HepG2 (cell line): Measurements from ENCODE around the gene DDRGK1. TPM values are rescaled to one million over a fixed set of nuclear protein-coding genes. Genes with fewer than 3 reads are reported as not detected.

ENCODE experiments used
- AGO1 ChIP-seq: fragments of 200-400 bp; formaldehyde crosslinking; IDR thresholded peaks from 2 replicates; pipeline ENCODE4 v1.6.1; 2017; ENCODE audit warnings: mild to moderate bottlenecking, low read depth, low read length, moderate library complexity; ENCODE audit not compliant: poor library complexity, severe bottlenecking
- BCLAF1 ChIP-seq: fragments of 450-650 bp; IDR thresholded peaks from 2 replicates; pipeline ENCODE4 v1.6.1; 2017; ENCODE audit warnings: mild to moderate bottlenecking
- CBFB ChIP-seq: sonication (generic); formaldehyde crosslinking; IDR thresholded peaks from 2 replicates; pipeline ENCODE4 v1.4.0; 2020; ENCODE audit warnings: missing genetic modification reagents
- CCAR2 ChIP-seq: fragments of 200-400 bp; formaldehyde crosslinking; optimal IDR thresholded peaks from 2 replicates; pipeline ENCODE3; 2018; ENCODE audit warnings: low read depth, mild to moderate bottlenecking, low read length, moderate library complexity
- GLI4 ChIP-seq: sonication (generic); formaldehyde crosslinking; IDR thresholded peaks from 2 replicates; pipeline ENCODE4 v1.5.1; 2020; ENCODE audit warnings: missing genetic modification reagents, mild to moderate bottlenecking, moderate library complexity, borderline replicate concordance
- KAT8 ChIP-seq: IDR thresholded peaks from 2 replicates; pipeline ENCODE4 v1.6.1; 2016; ENCODE audit warnings: missing genetic modification reagents, missing compliant biosample characterization
- KMT2A ChIP-seq: sonication (generic); formaldehyde crosslinking; IDR thresholded peaks from 2 replicates; pipeline ENCODE4 v1.4.0; 2020; ENCODE audit warnings: missing genetic modification reagents
- MTA1 ChIP-seq: sonication (generic); formaldehyde crosslinking; IDR thresholded peaks from 2 replicates; pipeline ENCODE4 v1.4.0; 2020; ENCODE audit warnings: missing genetic modification reagents, mild to moderate bottlenecking, borderline replicate concordance
- MTF1 ChIP-seq: sonication (generic); formaldehyde crosslinking; IDR thresholded peaks from 2 replicates; pipeline ENCODE4 v1.5.0; 2020; ENCODE audit warnings: missing genetic modification reagents
- NCOA1 ChIP-seq: sonication (generic); formaldehyde crosslinking; IDR thresholded peaks from 2 replicates; pipeline ENCODE4 v1.9.0; 2021; ENCODE audit warnings: missing genetic modification reagents
- NR2F6 ChIP-seq, 2 experiments: IDR thresholded peaks; 2 replicates each; pipeline ENCODE4 v1.6.1; 2016; ENCODE audit warnings: antibody characterized with exemption in 1 of 2, mild to moderate bottlenecking in 1 of 2
- PITX1 ChIP-seq: sonication (generic); formaldehyde crosslinking; IDR thresholded peaks from 2 replicates; pipeline ENCODE4 v1.5.1; 2020; ENCODE audit warnings: mild to moderate bottlenecking, missing genetic modification reagents
- RBFOX2 ChIP-seq: fragments of 200-400 bp; formaldehyde crosslinking; IDR thresholded peaks from 2 replicates; pipeline ENCODE4 v1.6.1; 2017; ENCODE audit warnings: low read depth, mild to moderate bottlenecking, low read length
- RBM22 ChIP-seq: fragments of 200-400 bp; formaldehyde crosslinking; optimal IDR thresholded peaks from 2 replicates; pipeline ENCODE3; 2017; ENCODE audit warnings: mild to moderate bottlenecking, low read length, moderate library complexity
- SP4 ChIP-seq: sonication (generic); formaldehyde crosslinking; IDR thresholded peaks from 2 replicates; pipeline ENCODE4 v1.8.1; 2023; ENCODE audit warnings: mild to moderate bottlenecking, missing genetic modification reagents
- TARDBP ChIP-seq: sonication (generic); formaldehyde crosslinking; IDR thresholded peaks from 2 replicates; pipeline ENCODE4 v1.8.0; 2022; ENCODE audit warnings: mild to moderate bottlenecking, missing genetic modification reagents
- TCF12 ChIP-seq, 2 experiments: fragments of 450-650 bp in 1 of 2; sonication (generic) in 1 of 2; formaldehyde crosslinking in 1 of 2; IDR thresholded peaks; 2 replicates each; pipeline versions ENCODE4 v1.6.1 to v1.8.0; 2017 to 2022; ENCODE audit warnings: antibody characterized with exemption in 1 of 2, mild to moderate bottlenecking in 1 of 2, missing genetic modification reagents in 1 of 2, moderate library complexity in 1 of 2
- WIZ ChIP-seq: sonication (generic); formaldehyde crosslinking; IDR thresholded peaks from 2 replicates; pipeline ENCODE4 v1.5.1; 2020; ENCODE audit warnings: mild to moderate bottlenecking, missing genetic modification reagents
- ZNF160 ChIP-seq: sonication (generic); formaldehyde crosslinking; IDR thresholded peaks from 2 replicates; pipeline ENCODE4 v1.8.0; 2022; ENCODE audit warnings: mild to moderate bottlenecking, inconsistent platforms, missing genetic modification reagents
- ZNF333 ChIP-seq: sonication (generic); formaldehyde crosslinking; IDR thresholded peaks from 2 replicates; pipeline ENCODE4 v1.4.0; 2020; ENCODE audit warnings: mild to moderate bottlenecking, missing genetic modification reagents, borderline replicate concordance
- ZNF430 ChIP-seq: sonication (generic); formaldehyde crosslinking; IDR thresholded peaks from 2 replicates; pipeline ENCODE4 v1.9.0; 2021; ENCODE audit warnings: mild to moderate bottlenecking, missing genetic modification reagents
- ZNF749 ChIP-seq: sonication (generic); formaldehyde crosslinking; IDR thresholded peaks from 2 replicates; pipeline ENCODE4 v1.8.0; 2022; ENCODE audit warnings: mild to moderate bottlenecking, missing genetic modification reagents, moderate library complexity, borderline replicate concordance
- ZNF777 ChIP-seq: sonication (generic); formaldehyde crosslinking; IDR thresholded peaks from 2 replicates; pipeline ENCODE4 v1.4.0; 2020; ENCODE audit warnings: missing genetic modification reagents
- ZNF83 ChIP-seq: sonication (generic); formaldehyde crosslinking; IDR thresholded peaks from 2 replicates; pipeline ENCODE4 v1.4.0; 2020; ENCODE audit warnings: missing genetic modification reagents, mild to moderate bottlenecking, borderline replicate concordance
- ZNF850 ChIP-seq: sonication (generic); formaldehyde crosslinking; conservative IDR thresholded peaks from 2 replicates; pipeline ENCODE4 v1.9.0; 2021; ENCODE audit warnings: mild to moderate bottlenecking, missing genetic modification reagents
- ZXDC ChIP-seq: sonication (generic); formaldehyde crosslinking; IDR thresholded peaks from 2 replicates; pipeline ENCODE4 v1.5.0; 2020; ENCODE audit warnings: mild to moderate bottlenecking, missing genetic modification reagents
- polyA plus RNA-seq, 8 experiments: library from polyadenylated mRNA; depleted of rRNA in 3 of 8; stranded (reverse) in 7 of 8; unstranded in 1 of 8; fragments of >200 nt; fragmentation: Illumina TruSeq in 4 of 8; extraction: Trizol in 4 of 8; gene quantifications; 2 replicates each; pipeline versions ENCODE4 v1.2.1 to v1.2.3, GENCODE V29; 2011 to 2016; ENCODE audit warnings: low read depth in 4 of 8, missing spikeins in 1 of 8, mixed read lengths in 1 of 8; ENCODE audit not compliant: insufficient read depth in 1 of 8
- total RNA-seq, 5 experiments: library from RNA; depleted of rRNA; stranded (reverse); fragments of >200 nt; fragmentation: Illumina TruSeq; extraction: Trizol; gene quantifications; 2 replicates each; pipeline ENCODE4 v1.2.3, GENCODE V29; 2016; ENCODE audit warnings: low read depth in 1 of 5

Gene DDRGK1
- total and polyA plus RNA-seq, 2 of the 13 experiments (the other 11 are each of a cell fraction or from before 2014, with no cell fraction given): 96.7 to 149 TPM

- TF ChIP-seq ZNF160 (CRISPR knock-in tag): peak; percentile 83
- TF ChIP-seq ZNF749 (CRISPR knock-in tag): no peak
- peak; percentile 77 for TF ChIP-seq AGO1
- no peak for TF ChIP-seq BCLAF1
- peak; percentile 49; the same call in 1 of the 2 replicates for TF ChIP-seq ZXDC (CRISPR knock-in tag)
- peak; percentile 93 for TF ChIP-seq WIZ (CRISPR knock-in tag)
- TF ChIP-seq SP4 (CRISPR knock-in tag): peak; percentile 12; the same call in 1 of the 2 replicates
- TF ChIP-seq GLI4 (CRISPR knock-in tag): peak; percentile 99
- no peak for TF ChIP-seq MTF1 (CRISPR knock-in tag)
- TF ChIP-seq ZNF333 (CRISPR knock-in tag): no peak
- TF ChIP-seq RBM22: no peak
- peak; percentile 78 for TF ChIP-seq ZNF777 (CRISPR knock-in tag)
- peak; percentile 97 for TF ChIP-seq RBFOX2
- TF ChIP-seq KAT8 (CRISPR knock-in tag): peak; percentile 98
- no peak for TF ChIP-seq TCF12 (IDR thresholded peaks at IDR 0.05)
- TF ChIP-seq TCF12 (CRISPR knock-in tag; IDR thresholded peaks at IDR 0.05): no peak
- TF ChIP-seq TARDBP (CRISPR knock-in tag): peak; percentile 89; the same call in 1 of the 2 replicates
- peak; percentile 93; the same call in 1 of the 2 replicates for TF ChIP-seq MTA1
- no peak for TF ChIP-seq CCAR2
- peak; percentile 39; the same call in 1 of the 2 replicates for TF ChIP-seq CBFB
- TF ChIP-seq NCOA1 (CRISPR knock-in tag): no peak; the same call in 1 of the 2 replicates
- TF ChIP-seq NR2F6 (IDR thresholded peaks at IDR 0.05): no peak
- peak; percentile 69; the same call in 1 of the 2 replicates for TF ChIP-seq NR2F6 (CRISPR knock-in tag; IDR thresholded peaks at IDR 0.05)
- TF ChIP-seq KMT2A (CRISPR knock-in tag): peak; percentile 90
- 0 out of 2 replicates have a peak, but pooled peaks have one; percentile 83 for TF ChIP-seq ZNF83
- no peak; the same call in 1 of the 2 replicates for TF ChIP-seq PITX1 (CRISPR knock-in tag)
- TF ChIP-seq ZNF850: 0 out of 2 replicates have a peak, but pooled peaks have one; percentile 57
- peak; percentile 97 for TF ChIP-seq ZNF430
These were observed 4.9 kb upstream of the DDRGK1 start, which contains the start of gene ITPA (continued) for GRCh38 chr20:3209257-3209945.
